HG03520 (cell line): Measurements from ENCODE around the gene BRSK1.

Experiments used
- ATAC-seq: cut with Tn5 transposase; IDR thresholded peaks from one replicate; pipeline ENCODE4 v1.9.1; 2021; ENCODE audit warnings: mild to moderate bottlenecking, moderate library complexity; ENCODE audit not compliant: unreplicated experiment

The BRSK1 gene

DNA sequence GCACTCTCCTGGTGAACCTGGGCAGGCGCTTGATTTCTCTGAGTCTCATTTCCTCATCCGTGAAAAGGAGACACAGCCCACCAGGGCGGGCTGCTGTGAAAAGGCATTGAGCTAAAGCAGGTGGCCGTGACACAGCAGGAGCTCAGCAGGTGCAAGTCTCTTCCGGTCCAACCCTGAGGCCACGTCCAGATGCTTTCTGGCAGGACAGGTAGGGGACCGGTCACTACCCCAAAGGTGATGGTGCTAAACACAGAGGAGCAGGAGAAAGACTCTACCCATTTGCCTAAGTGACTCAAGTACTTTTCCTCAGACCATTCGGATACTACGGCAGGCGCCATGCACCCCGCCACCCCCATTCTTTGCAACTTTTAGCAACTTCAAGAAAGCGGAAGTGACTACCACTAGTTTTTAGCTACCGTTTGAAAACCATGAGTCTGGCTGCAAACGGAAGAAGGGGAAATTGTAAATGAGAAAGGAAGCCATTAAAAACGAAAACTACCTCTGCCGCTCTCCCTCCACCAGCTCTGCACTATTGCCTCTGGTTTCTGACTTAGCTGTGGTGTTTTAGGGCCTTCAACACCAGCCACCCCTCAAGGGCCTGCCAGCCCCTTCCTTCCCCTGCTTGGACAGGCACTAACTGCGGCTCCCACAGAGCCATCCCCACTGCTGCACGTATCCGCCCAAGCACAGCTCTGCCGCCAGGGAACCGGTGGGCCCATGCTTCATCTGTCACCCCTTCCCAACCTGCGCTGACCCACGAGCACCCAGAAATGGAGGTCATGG, 29.8 kb upstream of the BRSK1 start:
- ATAC-seq: no peak

DNA sequence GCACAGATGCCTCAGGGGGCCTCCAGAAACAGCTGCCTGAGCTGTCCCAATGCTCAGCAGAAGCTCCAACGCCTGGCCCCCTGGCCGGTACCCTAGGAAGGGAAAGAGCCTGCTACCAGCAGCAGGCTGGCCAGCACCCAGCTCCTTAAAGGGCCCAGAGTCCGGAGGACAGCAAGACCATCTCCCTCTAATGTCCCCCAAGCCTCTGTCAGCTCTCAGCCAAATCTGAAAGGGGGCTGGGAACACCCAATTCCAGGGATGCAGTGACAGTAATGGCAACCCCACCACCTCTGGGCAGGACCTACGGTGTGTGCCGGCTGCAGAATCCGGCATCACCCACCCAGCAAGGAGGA, 29.2 kb upstream of the BRSK1 start:
- ATAC-seq: no peak

DNA sequence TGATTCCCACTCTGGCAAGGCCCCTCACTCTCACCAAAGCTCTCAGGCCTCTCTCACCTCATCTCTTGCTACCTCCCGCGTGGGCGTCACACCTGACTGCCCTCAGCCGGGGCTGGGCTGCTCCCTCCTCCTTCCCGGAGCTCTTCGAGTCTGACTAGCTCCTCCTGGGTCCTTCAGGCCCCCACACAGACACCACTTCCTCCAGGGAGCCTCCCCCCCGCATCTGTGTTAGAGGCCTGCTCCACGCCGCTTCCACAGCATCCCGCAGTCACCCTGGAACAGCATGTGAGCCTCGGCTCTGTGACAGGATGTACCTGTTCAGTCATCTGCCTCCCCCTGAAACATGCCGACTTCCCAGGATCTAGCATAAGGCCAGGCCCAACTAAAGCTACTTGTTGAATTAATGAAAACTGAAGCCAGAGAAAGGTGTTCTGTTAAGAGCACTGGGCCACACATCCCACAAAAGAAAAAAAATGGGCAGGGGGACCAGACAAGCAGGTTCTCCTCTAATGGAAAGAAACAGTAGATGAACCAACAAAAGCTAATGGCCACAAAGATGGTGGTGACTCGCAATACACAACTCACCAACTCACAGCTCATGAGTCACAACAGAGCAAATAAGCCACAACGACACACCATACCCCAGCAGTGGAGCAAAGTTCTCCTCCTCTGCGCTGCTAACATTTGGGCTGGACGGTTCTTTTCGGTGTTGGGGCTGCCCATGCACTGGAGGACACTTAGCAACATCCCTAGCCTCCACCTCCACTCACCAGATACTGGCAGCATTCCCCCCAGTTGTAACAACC, 28.0 kb upstream of the BRSK1 start:
- no peak for ATAC-seq

DNA sequence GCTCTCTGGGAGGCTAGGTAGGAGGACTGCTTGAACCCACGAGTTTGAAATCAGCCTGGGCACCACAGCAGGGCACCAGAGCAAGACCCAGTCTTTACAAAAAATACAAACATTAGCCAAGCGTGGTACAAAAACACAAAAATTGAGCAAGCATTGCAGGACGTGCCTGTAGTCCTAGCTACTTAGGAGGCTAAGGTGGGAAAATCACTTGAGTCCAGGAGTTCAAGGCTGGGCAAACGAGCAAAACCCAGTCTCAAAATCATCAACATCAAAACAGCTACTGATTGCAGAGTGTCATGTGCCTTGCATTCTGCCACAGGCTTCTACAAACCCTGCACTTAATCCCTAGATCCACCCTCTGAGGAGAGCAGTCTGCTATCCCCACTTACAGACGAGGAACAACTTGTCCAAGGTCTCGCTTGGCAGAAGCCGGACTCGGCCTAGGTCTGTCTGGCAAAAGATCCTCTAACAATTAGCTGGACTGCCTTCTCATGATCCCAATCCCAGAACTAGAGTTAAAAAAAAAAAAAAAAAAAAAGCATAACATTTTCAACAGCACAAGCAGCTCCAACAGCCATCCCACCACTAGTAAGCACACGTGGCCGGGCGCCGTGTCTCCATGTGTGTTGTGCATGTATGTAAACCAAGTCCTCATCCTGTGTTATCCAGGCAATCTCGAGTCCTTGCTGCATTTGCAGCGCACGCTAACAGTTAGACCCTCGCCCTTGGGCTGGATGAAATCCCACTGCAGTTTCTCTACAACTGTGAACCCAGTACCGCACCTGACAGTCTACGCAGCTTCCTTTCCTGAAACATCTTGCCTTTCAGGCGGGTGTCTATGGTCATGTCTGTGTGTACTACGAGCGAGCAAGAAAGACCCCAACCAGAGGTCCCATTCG, 27.0 kb upstream of the BRSK1 start:
- ATAC-seq: no peak

DNA sequence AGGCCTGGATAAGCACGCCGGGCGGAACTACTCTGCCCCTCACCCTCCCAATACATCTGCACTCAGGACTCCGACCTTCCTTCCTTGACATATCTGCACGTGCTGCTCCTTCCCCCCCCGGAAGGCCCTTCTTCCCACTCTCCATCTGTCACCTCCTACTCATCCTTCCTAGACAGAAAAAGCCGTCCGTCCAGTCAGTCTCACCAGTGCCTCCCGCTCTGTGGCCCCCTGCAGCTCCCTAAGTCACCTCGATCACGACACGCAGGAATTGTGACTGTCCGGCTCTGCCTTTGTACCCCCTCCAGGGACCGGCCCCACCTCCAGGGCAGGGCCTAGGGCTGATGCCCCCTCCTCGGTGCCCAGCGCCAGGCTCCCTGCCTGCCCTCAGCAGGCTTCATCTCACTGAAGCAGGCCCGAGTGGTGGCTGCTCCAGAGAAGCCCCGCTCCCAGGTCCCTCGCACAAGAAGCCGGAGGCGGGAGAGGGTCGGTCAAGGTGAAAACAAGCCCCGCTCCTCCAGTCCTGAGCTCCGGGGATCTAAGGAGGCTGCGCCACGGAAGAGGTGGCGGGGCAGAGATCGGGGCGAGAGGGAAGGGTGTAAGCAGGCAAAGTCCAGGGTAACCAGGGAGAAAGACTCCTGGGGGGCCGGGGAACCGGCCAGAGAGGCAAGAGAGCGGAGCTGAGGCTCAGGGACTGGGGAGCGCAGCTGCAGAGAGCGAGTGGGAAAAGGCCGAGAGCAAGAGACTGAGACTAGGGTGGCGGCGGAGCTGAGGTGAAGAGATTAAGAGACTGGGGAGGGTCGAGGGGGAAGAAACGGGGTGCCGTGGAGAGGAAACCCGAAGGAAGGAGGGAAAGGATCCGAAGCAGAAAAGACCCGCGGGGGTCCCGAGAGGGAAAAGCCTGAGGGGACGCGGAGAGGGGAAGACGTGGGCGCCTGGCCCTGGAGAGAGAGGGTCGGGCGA, 26.1 kb upstream of the BRSK1 start:
- ATAC-seq: no peak

DNA sequence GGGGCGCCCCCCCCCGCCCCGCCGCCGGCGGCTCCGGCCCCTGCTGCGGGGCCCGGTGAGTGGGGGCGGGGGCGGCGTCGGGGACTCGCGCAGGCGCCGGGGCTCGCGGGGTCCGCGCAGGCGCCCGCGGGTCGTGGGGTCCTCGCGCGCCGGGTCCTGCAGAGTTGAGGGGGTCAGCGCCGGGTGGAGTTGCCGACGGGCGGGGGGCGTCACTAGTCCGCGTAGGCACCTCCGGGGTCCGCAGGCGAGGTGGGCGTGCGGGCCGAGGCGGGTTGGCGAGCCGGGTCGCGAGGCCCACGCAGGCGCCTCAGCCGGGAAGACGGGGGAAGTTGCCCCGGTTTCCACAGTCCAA, 25.3 kb upstream of the BRSK1 start:
- ATAC-seq: peak; percentile 3

GRCh38 chr19:55258828-55259539, 24.8 kb upstream of the BRSK1 start, which contains the start of gene PPP6R1:
Gene PPP6R1 (minus strand): TSS chr19:55259017. CDS start chr19:55247103, 11,914 bp downstream.
- peak; percentile 59 for ATAC-seq

DNA sequence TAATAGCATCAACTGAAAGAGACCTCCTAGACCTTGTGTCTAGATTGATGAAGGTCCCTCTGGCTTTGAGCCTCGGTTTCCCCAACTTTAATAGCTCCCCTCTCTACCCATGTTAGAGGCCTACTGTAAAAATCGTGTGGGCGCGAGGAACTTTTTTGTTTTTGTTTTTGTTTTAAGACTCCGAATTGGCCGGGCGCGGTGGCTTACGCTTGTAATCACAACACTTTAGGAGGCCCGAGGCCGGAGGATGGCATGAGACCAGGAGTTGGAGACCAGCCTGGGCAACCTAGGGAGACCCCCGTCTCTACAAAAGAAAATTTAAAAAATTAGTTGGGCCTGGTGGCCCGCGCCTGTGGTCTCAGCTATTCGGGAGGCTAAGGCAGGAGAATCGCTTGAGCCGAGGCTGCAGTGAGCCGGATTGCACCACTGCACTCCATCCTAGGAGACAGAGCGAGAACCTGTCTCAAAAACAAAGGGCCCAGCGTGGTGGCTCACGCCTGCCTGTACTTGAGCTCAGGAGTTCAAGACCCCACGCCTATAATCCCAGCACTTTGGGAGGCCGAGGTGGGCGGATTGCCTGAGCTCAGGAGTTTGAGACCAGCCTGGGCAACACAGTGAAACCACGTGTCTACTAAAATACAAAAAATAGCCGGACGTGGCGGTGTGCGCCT, 24.1 kb upstream of the BRSK1 start:
- no peak for ATAC-seq

DNA sequence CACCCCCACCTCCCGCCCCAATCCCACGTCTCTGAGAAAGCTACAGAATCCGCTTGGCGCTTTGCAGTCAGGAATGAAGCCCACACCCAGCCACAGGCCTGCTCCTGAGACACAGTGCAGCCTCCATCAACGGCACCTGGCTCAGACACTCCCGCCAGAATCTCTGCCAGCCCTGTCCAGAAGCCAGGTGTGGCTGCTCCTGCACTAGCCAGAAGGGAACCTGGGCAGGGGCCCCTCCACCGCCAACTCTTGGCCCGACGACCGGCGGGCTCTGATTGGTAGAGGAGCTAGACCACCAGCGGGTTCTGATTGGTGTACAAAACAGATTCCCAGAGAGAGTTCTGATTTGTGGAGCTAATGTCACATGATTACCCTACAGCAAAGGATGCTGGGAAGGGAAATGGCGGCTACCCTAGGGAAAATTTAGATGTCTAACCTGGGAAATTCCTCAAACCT, 22.1 kb upstream of the BRSK1 start:
- no peak for ATAC-seq

DNA sequence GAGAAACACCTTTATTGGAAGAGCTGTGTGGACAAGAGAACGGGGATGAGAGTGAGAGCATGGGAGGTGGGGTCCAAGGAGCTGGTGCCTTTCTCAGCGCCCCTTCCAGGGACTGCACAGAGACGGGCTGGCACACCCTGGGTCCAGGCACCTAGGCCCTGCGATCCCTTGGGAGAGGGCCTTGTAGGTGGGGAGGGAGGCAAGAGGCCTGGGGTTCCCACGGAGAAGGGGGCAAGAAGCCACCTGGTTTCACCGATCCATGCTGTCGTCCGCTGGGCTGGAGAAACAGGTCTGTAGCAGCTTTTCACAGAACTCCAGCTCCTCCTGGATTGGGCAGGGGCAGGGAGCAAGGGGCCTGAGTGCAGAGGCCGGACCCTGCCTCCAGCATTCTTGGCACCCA, 21.4 kb upstream of the BRSK1 start:
- ATAC-seq: no peak

GRCh38 chr19:55264531-55264930, 19.3 kb upstream of the BRSK1 start:
- no peak for ATAC-seq

GRCh38 chr19:55265173-55265572, 18.6 kb upstream of the BRSK1 start:
- no peak for ATAC-seq

GRCh38 chr19:55265723-55266386, 17.9 kb upstream of the BRSK1 start:
- no peak for ATAC-seq

DNA sequence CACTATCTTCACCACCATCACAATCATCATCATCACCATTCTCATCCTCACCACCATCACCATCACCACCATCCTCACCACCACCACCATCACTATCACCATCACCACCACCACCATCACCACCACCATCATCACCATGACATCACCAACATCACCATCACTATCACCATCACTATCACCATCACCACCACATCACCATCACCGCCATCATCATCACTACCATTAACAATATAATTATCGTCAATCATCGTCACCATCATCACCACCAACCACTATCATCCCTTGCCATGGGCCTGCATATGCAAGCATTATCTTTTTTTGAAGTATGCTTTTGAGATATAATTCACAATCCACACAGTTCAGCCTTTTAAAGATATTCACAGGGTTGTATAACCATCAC, 17.4 kb upstream of the BRSK1 start:
- no peak for ATAC-seq

DNA sequence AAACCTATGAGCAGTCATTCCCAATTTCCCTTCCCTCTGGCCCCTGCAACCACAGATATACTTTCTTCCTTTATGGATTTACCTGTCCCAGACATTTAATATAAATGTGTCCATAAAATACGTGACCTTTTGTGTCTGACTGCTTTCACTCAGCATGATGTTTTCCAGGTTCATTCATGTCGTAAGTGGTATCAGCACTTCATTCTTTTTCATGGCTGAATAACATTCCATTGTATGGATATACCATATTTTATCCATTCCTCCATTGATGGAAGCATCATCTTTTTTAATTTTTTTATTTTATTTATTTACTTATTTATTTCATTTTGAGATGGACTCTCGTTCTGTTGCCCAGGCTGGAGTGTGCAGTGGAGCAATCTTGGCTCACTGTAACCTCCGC, 17.0 kb upstream of the BRSK1 start:
- ATAC-seq: no peak

DNA sequence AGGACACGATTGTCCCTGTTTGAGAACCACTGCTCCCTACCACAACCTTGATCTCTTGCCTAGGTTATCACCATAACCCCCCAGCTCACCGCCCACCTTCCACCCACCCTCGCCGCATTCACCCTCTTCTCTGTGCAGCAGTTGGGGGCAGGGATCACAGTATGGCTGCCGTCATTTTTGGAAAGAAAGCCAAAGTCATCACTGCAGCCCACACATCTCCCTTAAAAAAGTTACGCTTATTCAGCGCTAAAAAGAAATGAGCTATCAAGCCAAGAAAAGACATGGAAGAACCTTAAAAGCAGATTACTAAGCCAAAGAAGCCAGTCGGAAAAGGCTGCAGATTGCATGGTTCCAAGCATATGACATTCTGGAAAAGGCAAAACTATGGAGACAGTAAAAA, 14.5 kb upstream of the BRSK1 start:
- ATAC-seq: no peak

GRCh38 chr19:55270172-55270942, 13.4 kb upstream of the BRSK1 start:
- ATAC-seq: no peak

DNA sequence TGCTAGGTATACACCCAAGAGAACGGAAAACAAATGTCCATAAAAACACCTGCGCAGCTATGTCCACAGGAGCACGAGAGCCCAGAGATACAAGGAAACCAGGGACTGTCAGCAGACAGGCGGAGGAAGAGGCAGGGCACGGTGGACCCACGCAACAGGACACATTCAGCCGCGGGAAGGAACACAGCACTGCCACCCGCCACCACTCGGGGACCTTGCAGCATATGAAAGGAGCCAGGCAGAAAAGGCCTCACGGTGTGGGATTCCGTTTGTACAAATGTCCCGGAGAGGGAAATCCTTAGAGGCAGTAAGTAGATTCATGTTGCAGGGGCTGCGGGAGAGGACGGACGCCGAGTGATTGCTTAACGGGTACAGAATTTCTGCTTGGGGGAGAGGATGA, 11.7 kb upstream of the BRSK1 start:
- ATAC-seq: no peak
